SK-N-SH (cell line): ENCODE data around the gene MAPKAPK5. TPM values are rescaled to one million over a fixed set of nuclear protein-coding genes. Genes with fewer than 3 reads are reported as not detected.

Experiments
- CTCF ChIA-PET: fragments of 300-600, 350-600 bp; formaldehyde crosslinking; extraction: SDS; loops from one replicate; lab custom pipeline; 2021; lab: Yijun Ruan, JAX
- POLR2A ChIA-PET: fragments of 350-600 bp; sonication (Branson Sonifier 250); formaldehyde crosslinking; extraction: SDS; loops from one replicate; lab custom pipeline; 2020; ENCODE audit warnings: antibody characterized with exemption, inconsistent platforms; lab: Yijun Ruan, JAX
- DNase-seq: peaks from one replicate; pipeline ENCODE4 v3.0.0; 2012
- H2AFZ ChIP-seq: fragments of 200-600 bp; sonication (generic); 2 replicates; pipeline ENCODE4 v1.8.1; 2016; ENCODE audit warnings: antibody characterized with exemption, mild to moderate bottlenecking, low read depth
- H3F3A ChIP-seq: fragments of 200-600 bp; sonication (generic); replicated peaks from 2 replicates; pipeline ENCODE3; 2016; ENCODE audit warnings: antibody characterized with exemption, mild to moderate bottlenecking; ENCODE audit not compliant: insufficient read depth
- H3K27ac ChIP-seq, 2 experiments: fragments of 200-500 bp in 1 of 2; fragments of 200-600 bp in 1 of 2; sonication (Bioruptor generic) in 1 of 2; sonication (generic), shearing (Covaris generic) in 1 of 2; 2 replicates each; pipeline versions ENCODE4 v1.5.1 to v1.6.1; 2014 to 2016; ENCODE audit warnings: low read depth in 2 of 2, inconsistent platforms in 1 of 2, low read length in 1 of 2, mild to moderate bottlenecking in 1 of 2, mixed read lengths in 1 of 2
- H3K27me3 ChIP-seq: fragments of 200-600 bp; sonication (generic), shearing (Covaris generic); 2 replicates; pipeline ENCODE4 v1.6.1; 2016; ENCODE audit warnings: mixed run types; ENCODE audit not compliant: insufficient read depth
- H3K36me3 ChIP-seq, 2 experiments: fragments of 200-500 bp in 1 of 2; fragments of 200-600 bp in 1 of 2; sonication (Bioruptor generic) in 1 of 2; sonication (generic) in 1 of 2; replicated peaks in 1 of 2; 2 replicates each; pipeline versions ENCODE3 to v1.5.1; 2014 to 2016; ENCODE audit warnings: low read length in 1 of 2, mild to moderate bottlenecking in 1 of 2; ENCODE audit not compliant: insufficient read depth in 2 of 2, control insufficient read depth in 1 of 2
- H3K4me1 ChIP-seq, 2 experiments: fragments of 200-500 bp in 1 of 2; fragments of 200-600 bp in 1 of 2; sonication (Bioruptor generic) in 1 of 2; sonication (generic), shearing (Covaris generic) in 1 of 2; 2 replicates each; pipeline versions ENCODE4 v1.5.1 to v1.6.1; 2014 to 2016; ENCODE audit warnings: low read depth in 1 of 2, low read length in 1 of 2, mixed run types in 1 of 2; ENCODE audit not compliant: insufficient read depth in 2 of 2, control insufficient read depth in 1 of 2
- H3K4me2 ChIP-seq: fragments of 200-600 bp; sonication (generic), shearing (Covaris generic); 2 replicates; pipeline ENCODE4 v1.6.1; 2017; ENCODE audit warnings: mixed run types
- H3K4me3 ChIP-seq, 2 experiments: fragments of 200-500 bp in 1 of 2; fragments of 200-600 bp in 1 of 2; sonication (Bioruptor generic) in 1 of 2; sonication (generic), shearing (Covaris generic) in 1 of 2; 2 replicates each; pipeline versions ENCODE4 v1.5.1 to v1.8.1; 2014 to 2016; ENCODE audit warnings: low read depth in 2 of 2, inconsistent platforms in 1 of 2, low read length in 1 of 2, mild to moderate bottlenecking in 1 of 2, mixed read lengths in 1 of 2, moderate library complexity in 1 of 2
- H3K79me2 ChIP-seq: fragments of 200-600 bp; sonication (generic); 2 replicates; pipeline ENCODE4 v1.8.1; 2017; ENCODE audit warnings: mild to moderate bottlenecking; ENCODE audit not compliant: insufficient read depth
- H3K9ac ChIP-seq: fragments of 200-600 bp; sonication (generic); 2 replicates; pipeline ENCODE4 v1.6.1; 2017; ENCODE audit warnings: mixed run types
- H3K9me2 ChIP-seq: fragments of 200-600 bp; sonication (generic); 2 replicates; pipeline ENCODE4 v1.6.1; 2017; ENCODE audit warnings: mixed run types
- H3K9me3 ChIP-seq: fragments of 200-600 bp; sonication (generic); 2 replicates; pipeline ENCODE4 v1.6.1; 2017; ENCODE audit warnings: mixed run types, mild to moderate bottlenecking, moderate library complexity
- H4K20me1 ChIP-seq: fragments of 200-600 bp; sonication (generic); 2 replicates; pipeline ENCODE4 v1.6.1; 2017; ENCODE audit warnings: mild to moderate bottlenecking, mixed run types; ENCODE audit not compliant: insufficient read depth
- CHD2 ChIP-seq: fragments of 150-350 bp; IDR thresholded peaks from 2 replicates; pipeline ENCODE4 v1.6.1; 2018; ENCODE audit warnings: low read length; ENCODE audit not compliant: partially characterized antibody
- EP300 ChIP-seq, 2 experiments: IDR thresholded peaks; 2 replicates each; pipeline versions ENCODE4 v1.4.0 to v1.6.1; 2012; ENCODE audit warnings: borderline replicate concordance in 1 of 2, low read depth in 1 of 2, low read length in 1 of 2
- EZH2phosphoT487 ChIP-seq: fragments of 200-600 bp; sonication (generic); IDR thresholded peaks from 2 replicates; pipeline ENCODE4 v1.6.1; 2017; ENCODE audit warnings: low read depth, mixed run types, mild to moderate bottlenecking, antibody characterized with exemption, moderate library complexity, borderline replicate concordance
- FOSL2 ChIP-seq: IDR thresholded peaks from 2 replicates; pipeline ENCODE4 v1.4.0; 2012; ENCODE audit warnings: low read depth, mild to moderate bottlenecking, moderate library complexity, borderline replicate concordance
- FOXJ3 ChIP-seq: sonication (generic); formaldehyde crosslinking; IDR thresholded peaks from 2 replicates; pipeline ENCODE4 v1.5.1; 2020; ENCODE audit warnings: mild to moderate bottlenecking, missing genetic modification reagents
- GABPA ChIP-seq: IDR thresholded peaks from 2 replicates; pipeline ENCODE4 v1.4.0; 2012; ENCODE audit warnings: low read depth, mild to moderate bottlenecking
- GATA2 ChIP-seq: sonication (generic); formaldehyde crosslinking; IDR thresholded peaks from 2 replicates; pipeline ENCODE4 v1.5.0; 2020; ENCODE audit warnings: mild to moderate bottlenecking, missing genetic modification reagents
- MXI1 ChIP-seq: IDR thresholded peaks from 2 replicates; pipeline ENCODE4 v1.6.1; 2012; ENCODE audit warnings: mild to moderate bottlenecking, low read depth, low read length, improper control_type of control experiment
- POLR2AphosphoS5 ChIP-seq: IDR thresholded peaks from 2 replicates; pipeline ENCODE4 v1.6.1; 2012; ENCODE audit warnings: low read depth, low read length
- RAD21 ChIP-seq: IDR thresholded peaks from 2 replicates; pipeline ENCODE4 v1.6.1; 2012; ENCODE audit warnings: mild to moderate bottlenecking, low read length
- RXRA ChIP-seq: IDR thresholded peaks from 2 replicates; pipeline ENCODE4 v1.4.0; 2012; ENCODE audit warnings: low read depth, mild to moderate bottlenecking, borderline replicate concordance
- SIN3A ChIP-seq: IDR thresholded peaks from 2 replicates; pipeline ENCODE4 v1.6.1; 2012; ENCODE audit warnings: low read depth, mild to moderate bottlenecking, low read length, moderate library complexity, borderline replicate concordance
- TAF1 ChIP-seq: IDR thresholded peaks from 2 replicates; pipeline ENCODE4 v1.6.1; 2012; ENCODE audit warnings: low read depth, mild to moderate bottlenecking, low read length, moderate library complexity, borderline replicate concordance
- TEAD4 ChIP-seq: IDR thresholded peaks from 2 replicates; pipeline ENCODE4 v1.4.0; 2012; ENCODE audit warnings: mild to moderate bottlenecking, borderline replicate concordance; ENCODE audit not compliant: insufficient read depth
- YY1 ChIP-seq: IDR thresholded peaks from 2 replicates; pipeline ENCODE4 v1.4.0; 2012; ENCODE audit warnings: low read depth, mild to moderate bottlenecking
- WGBS: methylation state at CpG from one replicate; pipeline ENCODE4 v1.1.6; 2017; ENCODE audit warnings: low lambda C conversion rate; 5-methylcytosine and 5-hydroxymethylcytosine counted together
- polyA plus RNA-seq, 3 experiments: library from polyadenylated mRNA; depleted of rRNA; stranded (reverse); fragments of >200 nt; gene quantifications; 2 replicates each; pipeline ENCODE4 v1.2.3, GENCODE V29; 2012
- TF ChIP-seq, protein P1 (sequence below): fragments of 150-350 bp; IDR thresholded peaks from 2 replicates; pipeline ENCODE4 v1.6.1; 2016; ENCODE audit warnings: mild to moderate bottlenecking, low read depth, low read length
- TF ChIP-seq, protein P2 (sequence below): IDR thresholded peaks from 2 replicates; pipeline ENCODE4 v1.4.0; 2012; ENCODE audit warnings: low read depth, borderline replicate concordance
- TF ChIP-seq, protein P3 (sequence below): fragments of 200-600 bp; sonication (generic); IDR thresholded peaks from 2 replicates; pipeline ENCODE4 v1.6.1; 2017; ENCODE audit warnings: antibody characterized with exemption, mild to moderate bottlenecking, moderate library complexity
- TF ChIP-seq, protein P4 (sequence below): IDR thresholded peaks from 2 replicates; pipeline ENCODE4 v1.4.0; 2012; ENCODE audit warnings: low read depth, borderline replicate concordance
- TF ChIP-seq, protein P5 (sequence below): IDR thresholded peaks from 2 replicates; pipeline ENCODE4 v1.4.0; 2012; ENCODE audit warnings: low read depth

MAPKAPK5 gene
- polyA plus RNA-seq, 1 of the 3 experiments (the other 2 are of a cell fraction): 38.1 TPM

DNA sequence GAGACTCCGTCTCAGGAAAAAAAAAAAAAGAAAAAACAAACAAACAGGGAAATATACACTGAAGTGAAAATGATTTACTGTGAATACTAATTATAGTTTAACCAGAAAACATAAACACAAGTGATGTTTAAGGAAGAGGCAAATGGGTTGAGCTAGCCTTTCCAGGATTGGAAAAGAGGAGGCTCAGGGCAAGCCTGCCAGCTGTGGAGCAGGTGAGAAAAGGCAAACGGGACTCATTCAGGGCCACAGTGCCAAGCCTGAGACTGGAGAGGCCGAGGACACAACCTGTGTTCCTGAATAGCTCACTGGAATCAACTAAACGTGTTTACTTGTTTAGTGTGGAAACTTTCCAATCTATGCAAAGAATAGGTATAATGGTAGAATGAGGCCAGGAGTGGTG is 35.7 kb upstream of the MAPKAPK5 start:
- TF ChIP-seq, protein P1, sequence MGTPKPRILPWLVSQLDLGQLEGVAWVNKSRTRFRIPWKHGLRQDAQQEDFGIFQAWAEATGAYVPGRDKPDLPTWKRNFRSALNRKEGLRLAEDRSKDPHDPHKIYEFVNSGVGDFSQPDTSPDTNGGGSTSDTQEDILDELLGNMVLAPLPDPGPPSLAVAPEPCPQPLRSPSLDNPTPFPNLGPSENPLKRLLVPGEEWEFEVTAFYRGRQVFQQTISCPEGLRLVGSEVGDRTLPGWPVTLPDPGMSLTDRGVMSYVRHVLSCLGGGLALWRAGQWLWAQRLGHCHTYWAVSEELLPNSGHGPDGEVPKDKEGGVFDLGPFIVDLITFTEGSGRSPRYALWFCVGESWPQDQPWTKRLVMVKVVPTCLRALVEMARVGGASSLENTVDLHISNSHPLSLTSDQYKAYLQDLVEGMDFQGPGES: no peak
- TF ChIP-seq EP300 (IDR thresholded peaks at IDR 0.05; ENCODE audit: borderline replicate concordance in 1 of 2, low read depth in 1 of 2, low read length in 1 of 2) (no peak), EZH2phosphoT487 (no peak), POLR2AphosphoS5 (no peak), GABPA (no peak), RAD21 (no peak), YY1 (no peak), SIN3A (no peak)
- TF ChIP-seq, protein P2, sequence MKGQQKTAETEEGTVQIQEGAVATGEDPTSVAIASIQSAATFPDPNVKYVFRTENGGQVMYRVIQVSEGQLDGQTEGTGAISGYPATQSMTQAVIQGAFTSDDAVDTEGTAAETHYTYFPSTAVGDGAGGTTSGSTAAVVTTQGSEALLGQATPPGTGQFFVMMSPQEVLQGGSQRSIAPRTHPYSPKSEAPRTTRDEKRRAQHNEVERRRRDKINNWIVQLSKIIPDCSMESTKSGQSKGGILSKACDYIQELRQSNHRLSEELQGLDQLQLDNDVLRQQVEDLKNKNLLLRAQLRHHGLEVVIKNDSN: no peak
- TF ChIP-seq, protein P3, sequence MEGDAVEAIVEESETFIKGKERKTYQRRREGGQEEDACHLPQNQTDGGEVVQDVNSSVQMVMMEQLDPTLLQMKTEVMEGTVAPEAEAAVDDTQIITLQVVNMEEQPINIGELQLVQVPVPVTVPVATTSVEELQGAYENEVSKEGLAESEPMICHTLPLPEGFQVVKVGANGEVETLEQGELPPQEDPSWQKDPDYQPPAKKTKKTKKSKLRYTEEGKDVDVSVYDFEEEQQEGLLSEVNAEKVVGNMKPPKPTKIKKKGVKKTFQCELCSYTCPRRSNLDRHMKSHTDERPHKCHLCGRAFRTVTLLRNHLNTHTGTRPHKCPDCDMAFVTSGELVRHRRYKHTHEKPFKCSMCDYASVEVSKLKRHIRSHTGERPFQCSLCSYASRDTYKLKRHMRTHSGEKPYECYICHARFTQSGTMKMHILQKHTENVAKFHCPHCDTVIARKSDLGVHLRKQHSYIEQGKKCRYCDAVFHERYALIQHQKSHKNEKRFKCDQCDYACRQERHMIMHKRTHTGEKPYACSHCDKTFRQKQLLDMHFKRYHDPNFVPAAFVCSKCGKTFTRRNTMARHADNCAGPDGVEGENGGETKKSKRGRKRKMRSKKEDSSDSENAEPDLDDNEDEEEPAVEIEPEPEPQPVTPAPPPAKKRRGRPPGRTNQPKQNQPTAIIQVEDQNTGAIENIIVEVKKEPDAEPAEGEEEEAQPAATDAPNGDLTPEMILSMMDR: no peak
- POLR2A ChIA-PET: no interaction called here

DNA sequence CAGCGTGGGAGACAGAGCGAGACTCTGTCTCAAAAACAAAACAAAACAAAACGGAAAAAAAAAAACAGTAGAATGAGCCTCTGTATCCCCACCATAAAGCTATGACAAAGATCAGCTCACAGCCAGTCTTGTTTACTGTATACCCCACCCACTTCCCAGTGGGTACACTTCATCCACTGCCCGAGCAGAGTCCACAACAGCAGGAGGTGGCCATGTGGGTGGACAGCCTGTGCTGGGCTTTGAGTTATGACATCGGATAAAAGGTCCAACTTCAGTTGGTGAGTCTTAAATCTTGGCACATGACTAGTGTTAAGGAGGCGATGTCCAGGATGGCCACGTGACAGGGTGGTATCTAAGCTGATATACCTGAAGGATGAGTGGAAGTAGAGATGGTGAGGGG is 34.8 kb upstream of the MAPKAPK5 start:
- Histone ChIP-seq H4K20me1 (no peaks in the 10 kb centered on the region), H2AFZ (no peak overlapping the region), H3F3A (no peaks in the 10 kb centered on the region), H3K9ac (no peak overlapping the region), H3K4me3 (no peak overlapping the region), H3K9me3 (no peaks in the 10 kb centered on the region), H3K27ac (no peak overlapping the region), H3K79me2 (no peaks in the 10 kb centered on the region), H3K36me3 (peaks cover 0 to 5% of the 10 kb centered on the region in 2 experiments), H3K27me3 (no peaks in the 10 kb centered on the region), H3K4me1 (no peaks in the 10 kb centered on the region), H3K9me2 (no peaks in the 10 kb centered on the region), H3K4me2 (no peak overlapping the region)
- POLR2A ChIA-PET: no interaction called here
- 96% methylated on average over 7 of the region's 7 CpGs for WGBS
- CTCF ChIA-PET: interaction anchor here (3.5 kb wide), 1 partner anchor 54 kb away, joined by 18 read pairs; no protein-coding TSS in a partner anchor
- no peak for DNase-seq
- TF ChIP-seq, protein P4, sequence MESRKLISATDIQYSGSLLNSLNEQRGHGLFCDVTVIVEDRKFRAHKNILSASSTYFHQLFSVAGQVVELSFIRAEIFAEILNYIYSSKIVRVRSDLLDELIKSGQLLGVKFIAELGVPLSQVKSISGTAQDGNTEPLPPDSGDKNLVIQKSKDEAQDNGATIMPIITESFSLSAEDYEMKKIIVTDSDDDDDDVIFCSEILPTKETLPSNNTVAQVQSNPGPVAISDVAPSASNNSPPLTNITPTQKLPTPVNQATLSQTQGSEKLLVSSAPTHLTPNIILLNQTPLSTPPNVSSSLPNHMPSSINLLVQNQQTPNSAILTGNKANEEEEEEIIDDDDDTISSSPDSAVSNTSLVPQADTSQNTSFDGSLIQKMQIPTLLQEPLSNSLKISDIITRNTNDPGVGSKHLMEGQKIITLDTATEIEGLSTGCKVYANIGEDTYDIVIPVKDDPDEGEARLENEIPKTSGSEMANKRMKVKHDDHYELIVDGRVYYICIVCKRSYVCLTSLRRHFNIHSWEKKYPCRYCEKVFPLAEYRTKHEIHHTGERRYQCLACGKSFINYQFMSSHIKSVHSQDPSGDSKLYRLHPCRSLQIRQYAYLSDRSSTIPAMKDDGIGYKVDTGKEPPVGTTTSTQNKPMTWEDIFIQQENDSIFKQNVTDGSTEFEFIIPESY: no peak
- TF ChIP-seq RXRA (no peak), RAD21 (no peak), TEAD4 (no peak), FOXJ3 (CRISPR knock-in tag) (no peak), GATA2 (CRISPR knock-in tag) (no peak), CHD2 (no peak), TAF1 (no peak), FOSL2 (no peak), MXI1 (no peak), EP300 (IDR thresholded peaks at IDR 0.05; ENCODE audit: borderline replicate concordance in 1 of 2, low read depth in 1 of 2, low read length in 1 of 2) (no peak)
- TF ChIP-seq, protein P5, sequence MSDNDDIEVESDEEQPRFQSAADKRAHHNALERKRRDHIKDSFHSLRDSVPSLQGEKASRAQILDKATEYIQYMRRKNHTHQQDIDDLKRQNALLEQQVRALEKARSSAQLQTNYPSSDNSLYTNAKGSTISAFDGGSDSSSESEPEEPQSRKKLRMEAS: no peak

More for the DNA sequence above, 35.7 kb upstream of the MAPKAPK5 start:
- Histone ChIP-seq H3F3A (no peaks in the 10 kb centered on the region), H3K4me1 (no peaks in the 10 kb centered on the region), H3K9me3 (no peaks in the 10 kb centered on the region), H2AFZ (no peak overlapping the region), H4K20me1 (no peaks in the 10 kb centered on the region), H3K4me2 (no peak overlapping the region), H3K79me2 (no peaks in the 10 kb centered on the region), H3K27me3 (no peaks in the 10 kb centered on the region), H3K9ac (no peak overlapping the region), H3K36me3 (peaks cover 0 to 5% of the 10 kb centered on the region in 2 experiments), H3K4me3 (no peak overlapping the region), H3K27ac (no peak overlapping the region), H3K9me2 (no peaks in the 10 kb centered on the region)
- 86% methylated on average over 4 of the region's 4 CpGs for WGBS
- CTCF ChIA-PET: interaction anchor here (0.6 to 3.5 kb wide), 3 partner anchors 10 to 119 kb away, joined by 3 to 18 read pairs (median 4); no protein-coding TSS in a partner anchor
- no peak for DNase-seq
